H9 (cell line): ENCODE measurements around the gene PDE4DIP. TPM values are rescaled to one million over a fixed set of nuclear protein-coding genes. Genes with fewer than 3 reads are reported as not detected.
"Not testable (repeated sequence)": the region's sequence is repeated elsewhere in the genome, so short reads cannot be mapped to it uniquely, and the experiment has no call there.

Source experiments
- DNase-seq: peaks from one replicate; pipeline ENCODE4 v3.0.0-alpha.2; 2017
- H2AFZ ChIP-seq: one replicate; pipeline ENCODE4 v1.6.1; 2013; ENCODE audit warnings: mild to moderate bottlenecking, low read length, control low read depth, moderate library complexity
- H2AK5ac ChIP-seq: 2 replicates; pipeline ENCODE4 v1.6.1; 2013; ENCODE audit warnings: low read length, control low read depth, mixed read lengths; ENCODE audit not compliant: insufficient read length
- H2BK120ac ChIP-seq: one replicate; pipeline ENCODE4 v1.6.1; 2013; ENCODE audit warnings: low read depth, mild to moderate bottlenecking, low read length, control low read depth, inconsistent platforms; ENCODE audit not compliant: poor library complexity, severe bottlenecking
- H2BK12ac ChIP-seq: 2 replicates; pipeline ENCODE4 v1.6.1; 2013; ENCODE audit warnings: low read length, control low read depth, mixed read lengths, low read depth; ENCODE audit not compliant: insufficient read length
- H2BK15ac ChIP-seq: 2 replicates; pipeline ENCODE4 v1.6.1; 2013; ENCODE audit warnings: low read depth, low read length, control low read depth
- H2BK20ac ChIP-seq: one replicate; pipeline ENCODE4 v1.6.1; 2013; ENCODE audit warnings: low read depth, mild to moderate bottlenecking, low read length, control low read depth, inconsistent platforms; ENCODE audit not compliant: poor library complexity, severe bottlenecking
- H2BK5ac ChIP-seq: 2 replicates; pipeline ENCODE4 v1.6.1; 2013; ENCODE audit warnings: low read length, control low read depth, mixed read lengths; ENCODE audit not compliant: insufficient read length
- H3K14ac ChIP-seq: 2 replicates; pipeline ENCODE4 v1.6.1; 2013; ENCODE audit warnings: low read length, control low read depth; ENCODE audit not compliant: insufficient read depth
- H3K18ac ChIP-seq: 2 replicates; pipeline ENCODE4 v1.6.1; 2013; ENCODE audit warnings: low read depth, mild to moderate bottlenecking, mixed read lengths, low read length, control low read depth; ENCODE audit not compliant: insufficient read length
- H3K23ac ChIP-seq: 2 replicates; pipeline ENCODE4 v1.6.1; 2013; ENCODE audit warnings: low read length, control low read depth, mixed read lengths, low read depth; ENCODE audit not compliant: insufficient read length
- H3K23me2 ChIP-seq: 2 replicates; pipeline ENCODE4 v1.6.1; 2013; ENCODE audit warnings: low read depth, mild to moderate bottlenecking, mixed read lengths, low read length, control low read depth; ENCODE audit not compliant: insufficient read length, poor library complexity, severe bottlenecking
- H3K27ac ChIP-seq: 2 replicates; pipeline ENCODE4 v1.5.1; 2013; ENCODE audit warnings: low read length, control low read depth, mixed read lengths, low read depth; ENCODE audit not compliant: insufficient read length
- H3K27me3 ChIP-seq: 2 replicates; pipeline ENCODE4 v1.6.1; 2013; ENCODE audit warnings: low read length, control low read depth, inconsistent platforms; ENCODE audit not compliant: insufficient read depth
- H3K4ac ChIP-seq: 2 replicates; pipeline ENCODE4 v1.6.1; 2013; ENCODE audit warnings: low read depth, mild to moderate bottlenecking, control low read depth, inconsistent platforms, low read length, moderate library complexity
- H3K4me1 ChIP-seq: 2 replicates; pipeline ENCODE4 v1.6.1; 2013; ENCODE audit warnings: low read length, control low read depth, inconsistent platforms; ENCODE audit not compliant: insufficient read depth
- H3K4me2 ChIP-seq: 2 replicates; pipeline ENCODE4 v1.6.1; 2013; ENCODE audit warnings: low read length, control low read depth, mixed read lengths; ENCODE audit not compliant: insufficient read length, insufficient read depth
- H3K56ac ChIP-seq: 2 replicates; pipeline ENCODE4 v1.6.1; 2013; ENCODE audit warnings: low read depth, mild to moderate bottlenecking, mixed read lengths, low read length, control low read depth; ENCODE audit not compliant: insufficient read length
- H3K79me1 ChIP-seq: 2 replicates; pipeline ENCODE4 v1.6.1; 2013; ENCODE audit warnings: low read depth, mild to moderate bottlenecking, moderate library complexity, low read length, control low read depth, inconsistent platforms; ENCODE audit not compliant: insufficient read depth, poor library complexity, severe bottlenecking
- H3K79me2 ChIP-seq: 2 replicates; pipeline ENCODE4 v1.6.1; 2013; ENCODE audit warnings: low read length, control low read depth, inconsistent platforms; ENCODE audit not compliant: insufficient read depth
- H3K9ac ChIP-seq: 2 replicates; pipeline ENCODE4 v1.6.1; 2013; ENCODE audit warnings: low read length, control low read depth, mixed read lengths; ENCODE audit not compliant: insufficient read length; ENCODE audit errors: extremely low read depth
- H3K9me3 ChIP-seq: one replicate; pipeline ENCODE4 v1.6.1; 2013; ENCODE audit warnings: low read depth, low read length, inconsistent platforms; ENCODE audit not compliant: control insufficient read depth
- H3T11ph ChIP-seq: one replicate; pipeline ENCODE4 v1.6.1; 2013; ENCODE audit warnings: mild to moderate bottlenecking, low read length, control low read depth, inconsistent platforms
- H4K20me1 ChIP-seq: one replicate; pipeline ENCODE4 v1.6.1; 2013; ENCODE audit not compliant: control insufficient read depth, insufficient read length, insufficient read depth
- H4K5ac ChIP-seq: 2 replicates; pipeline ENCODE4 v1.6.1; 2013; ENCODE audit warnings: low read depth, mild to moderate bottlenecking, mixed read lengths, low read length, control low read depth; ENCODE audit not compliant: insufficient read length
- H4K8ac ChIP-seq: replicated peaks from 2 replicates; pipeline ENCODE4 v1.6.1; 2013; ENCODE audit warnings: low read length, control low read depth, mixed read lengths, low read depth; ENCODE audit not compliant: insufficient read length
- H4K91ac ChIP-seq: 2 replicates; pipeline ENCODE4 v1.6.1; 2013; ENCODE audit warnings: low read depth, mild to moderate bottlenecking, moderate library complexity, mixed read lengths, low read length, control low read depth; ENCODE audit not compliant: insufficient read length
- H3K27ac Mint-ChIP-seq, 3 experiments: 2 replicates in 2 of 3; 3 replicates in 1 of 3; pipeline ENCODE4 v1.8.0; 2020 to 2021; ENCODE audit warnings: mixed read lengths in 3 of 3, mild to moderate bottlenecking in 1 of 3, moderate library complexity in 1 of 3
- H3K27me3 Mint-ChIP-seq: 2 replicates; pipeline ENCODE4 v1.8.0; 2021; ENCODE audit warnings: low read depth, mild to moderate bottlenecking, moderate library complexity, mixed read lengths
- H3K36me3 Mint-ChIP-seq, 3 experiments: 2 replicates in 2 of 3; 3 replicates in 1 of 3; pipeline ENCODE4 v1.8.0; 2020 to 2021; ENCODE audit warnings: low read depth in 3 of 3, mixed read lengths in 3 of 3; ENCODE audit not compliant: insufficient read depth in 1 of 3
- H3K4me1 Mint-ChIP-seq, 2 experiments: 2 replicates each; pipeline ENCODE4 v1.8.0; 2020; ENCODE audit warnings: mixed read lengths in 2 of 2
- H3K4me3 Mint-ChIP-seq, 2 experiments: 2 replicates in 1 of 2; 3 replicates in 1 of 2; pipeline ENCODE4 v1.8.0; 2020 to 2021; ENCODE audit warnings: mild to moderate bottlenecking in 2 of 2, mixed read lengths in 2 of 2, moderate library complexity in 1 of 2
- H3K9me3 Mint-ChIP-seq, 2 experiments: 2 replicates in 1 of 2; 3 replicates in 1 of 2; pipeline ENCODE4 v1.8.0; 2020; ENCODE audit warnings: mild to moderate bottlenecking in 2 of 2, mixed read lengths in 2 of 2, moderate library complexity in 1 of 2
- WGBS: extraction: QIAGEN DNeasy Blood & Tissue Kit; methylation state at CpG from one replicate; pipeline ENCODE4 v1.1.7; 2013; ENCODE audit warnings: missing lambda C conversion rate, low lambda C conversion rate, mixed read lengths; ENCODE audit not compliant: insufficient read length; ENCODE audit errors: extremely low coverage; 5-methylcytosine and 5-hydroxymethylcytosine counted together
- total RNA-seq: library from RNA; stranded (reverse); gene quantifications from 2 replicates; pipeline ENCODE4 v1.2.1, GENCODE V29; 2021

Gene PDE4DIP
- total RNA-seq, 1 experiment from 2014 or later: 15.7 TPM

DNA sequence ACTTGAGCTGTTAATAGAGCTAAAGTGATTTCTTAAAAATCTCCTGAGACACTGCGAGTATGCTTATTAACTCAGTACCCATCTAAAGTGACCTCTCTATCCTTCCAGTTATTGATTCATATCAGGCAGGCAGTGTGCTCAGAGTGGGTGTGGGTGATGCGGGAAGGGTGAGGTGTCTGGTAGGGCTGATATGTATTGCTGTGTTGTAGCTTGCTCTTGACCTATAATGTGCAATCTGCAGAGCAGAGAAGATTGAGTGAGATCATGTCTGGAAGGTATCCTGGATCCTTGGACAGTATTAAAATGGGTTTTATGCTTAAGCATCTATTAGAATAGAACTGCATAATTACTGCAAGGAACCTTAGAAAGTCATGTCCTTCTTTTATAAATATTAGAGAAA, 15.8 kb downstream of the PDE4DIP start:
- not testable (repeated sequence) for H3T11ph ChIP-seq, H3K18ac ChIP-seq, H2BK120ac ChIP-seq, H3K4me1 ChIP-seq, H2BK12ac ChIP-seq, H3K4me3 Mint-ChIP-seq, H2BK5ac ChIP-seq, H3K27ac ChIP-seq, H3K27me3 ChIP-seq, H3K4ac ChIP-seq, H4K5ac ChIP-seq, H3K27me3 Mint-ChIP-seq, H2BK15ac ChIP-seq, H3K4me2 ChIP-seq, H3K56ac ChIP-seq, H3K9me3 Mint-ChIP-seq, H3K79me2 ChIP-seq, H3K4me1 Mint-ChIP-seq, H3K23me2 ChIP-seq, H3K9me3 ChIP-seq, H3K23ac ChIP-seq, H4K91ac ChIP-seq, H3K27ac Mint-ChIP-seq, H2BK20ac ChIP-seq, H2AK5ac ChIP-seq, H3K14ac ChIP-seq, H4K20me1 ChIP-seq, H3K79me1 ChIP-seq, DNase-seq, H3K36me3 Mint-ChIP-seq, H4K8ac ChIP-seq, H2AFZ ChIP-seq, H3K9ac ChIP-seq
- WGBS: no CpG with 5 or more reads among the region's 2 CpGs

- not testable (repeated sequence) for H3K36me3 Mint-ChIP-seq
These were observed 16.5 kb downstream of the PDE4DIP start for GRCh38 chr1:148860579-148861259.

More at GRCh38 chr1:148860579-148861259, 16.5 kb downstream of the PDE4DIP start:
- H3K4ac ChIP-seq, H3K4me3 Mint-ChIP-seq, H3K79me2 ChIP-seq, H3K79me1 ChIP-seq, H2AK5ac ChIP-seq, H3K18ac ChIP-seq, H3T11ph ChIP-seq, H3K4me1 ChIP-seq, H4K20me1 ChIP-seq, H2BK12ac ChIP-seq, H3K9ac ChIP-seq, H3K27ac ChIP-seq, H3K27me3 Mint-ChIP-seq, H3K56ac ChIP-seq, H3K4me1 Mint-ChIP-seq, H3K27me3 ChIP-seq, H2BK5ac ChIP-seq, H4K8ac ChIP-seq, H3K4me2 ChIP-seq, H3K14ac ChIP-seq, H3K9me3 ChIP-seq, H3K23me2 ChIP-seq, H3K9me3 Mint-ChIP-seq, H3K23ac ChIP-seq, H2BK20ac ChIP-seq, H2BK15ac ChIP-seq, H2BK120ac ChIP-seq, H4K5ac ChIP-seq, H2AFZ ChIP-seq, DNase-seq, H4K91ac ChIP-seq, H3K27ac Mint-ChIP-seq: not testable (repeated sequence)
- WGBS: no CpG with 5 or more reads among the region's 6 CpGs
